ENCODE data around the gene NIPAL3. TPM values are rescaled to one million over a fixed set of nuclear protein-coding genes. Genes with fewer than 3 reads are reported as not detected.

Gene NIPAL3
- total and polyA plus RNA-seq, 2 donors (not counting 3 experiments of a cell fraction or from before 2014, with no cell fraction given), result 15.5 to 16.0 TPM

GRCh38 chr1:24486331-24487065 lies 70.9 kb downstream of the NIPAL3 start:
- no peaks in the 10 kb centered on the region for H4K20me1 ChIP-seq (replicated peaks; ENCODE audit: control insufficient read depth, extremely low read depth, insufficient read depth, low read length)
- BruUV-seq (replicated peaks), result no TSS peak

More at GRCh38 chr1:24486331-24487065, 70.9 kb downstream of the NIPAL3 start:
- H3K27ac ChIP-seq (ENCODE audit: insufficient read depth, low read depth, low read length), result no peak overlapping the region
- CTCF ChIA-PET, result interaction anchor here (1.2 kb wide), 1 partner anchor 41 kb away, joined by 3 read pairs; no protein-coding TSS in a partner anchor
- H2AFZ ChIP-seq (ENCODE audit: low read depth, low read length), result no peak overlapping the region
- dilution Hi-C loops (cut with MboI; ENCODE audit: extremely low pct_ligation_motif_present, low sequenced_read_pairs), result no loop called here
- H3K9me3 ChIP-seq (replicated peaks; ENCODE audit: control insufficient read depth, insufficient read depth, low read length), result no peaks in the 10 kb centered on the region
- TF ChIP-seq POLR2AphosphoS5 (IDR thresholded peaks at IDR 0.05; ENCODE audit: insufficient read depth, low read depth, low read length) (no peak), GATA2 (IDR thresholded peaks at IDR 0.05; ENCODE audit: insufficient read depth, insufficient read length, low read depth, low read length) (no peak), MYC (IDR thresholded peaks at IDR 0.05; ENCODE audit: low read depth, low read length) (no peak), EZH2 (IDR thresholded peaks at IDR 0.05; ENCODE audit: borderline replicate concordance, low read depth, low read length, severe bottlenecking) (no peak), POLR2A (IDR thresholded peaks at IDR 0.05; ENCODE audit: low read depth, low read length) (no peak), MAX (IDR thresholded peaks at IDR 0.05; ENCODE audit: insufficient read depth, insufficient read length) (no peak), JUN (IDR thresholded peaks at IDR 0.05; ENCODE audit: borderline replicate concordance, insufficient read depth, insufficient read length, low read depth) (no peak), FOS (IDR thresholded peaks at IDR 0.05; ENCODE audit: borderline replicate concordance, insufficient read depth, low read length) (no peak)
- TF ChIP-seq, protein P1, sequence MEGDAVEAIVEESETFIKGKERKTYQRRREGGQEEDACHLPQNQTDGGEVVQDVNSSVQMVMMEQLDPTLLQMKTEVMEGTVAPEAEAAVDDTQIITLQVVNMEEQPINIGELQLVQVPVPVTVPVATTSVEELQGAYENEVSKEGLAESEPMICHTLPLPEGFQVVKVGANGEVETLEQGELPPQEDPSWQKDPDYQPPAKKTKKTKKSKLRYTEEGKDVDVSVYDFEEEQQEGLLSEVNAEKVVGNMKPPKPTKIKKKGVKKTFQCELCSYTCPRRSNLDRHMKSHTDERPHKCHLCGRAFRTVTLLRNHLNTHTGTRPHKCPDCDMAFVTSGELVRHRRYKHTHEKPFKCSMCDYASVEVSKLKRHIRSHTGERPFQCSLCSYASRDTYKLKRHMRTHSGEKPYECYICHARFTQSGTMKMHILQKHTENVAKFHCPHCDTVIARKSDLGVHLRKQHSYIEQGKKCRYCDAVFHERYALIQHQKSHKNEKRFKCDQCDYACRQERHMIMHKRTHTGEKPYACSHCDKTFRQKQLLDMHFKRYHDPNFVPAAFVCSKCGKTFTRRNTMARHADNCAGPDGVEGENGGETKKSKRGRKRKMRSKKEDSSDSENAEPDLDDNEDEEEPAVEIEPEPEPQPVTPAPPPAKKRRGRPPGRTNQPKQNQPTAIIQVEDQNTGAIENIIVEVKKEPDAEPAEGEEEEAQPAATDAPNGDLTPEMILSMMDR (IDR thresholded peaks at IDR 0.05; ENCODE audit: extremely low read depth in 1 of 2, insufficient read depth in 1 of 2, low read depth in 1 of 2, low read length in 2 of 2), result no peak
- no peaks in the 10 kb centered on the region for H3K4me1 ChIP-seq (ENCODE audit: control insufficient read depth, extremely low read depth, insufficient read depth, low read length)
- POLR2A ChIA-PET, result no interaction called here
- no peak overlapping the region for H3K9ac ChIP-seq (replicated peaks; ENCODE audit: extremely low read depth, insufficient read depth, low read length)
- H3K9me1 ChIP-seq (replicated peaks; ENCODE audit: control insufficient read depth, extremely low read depth, insufficient read depth, low read length), result no peaks in the 10 kb centered on the region
- no peak overlapping the region for H3K4me2 ChIP-seq (ENCODE audit: insufficient read depth, low read length)
- FAIRE-seq, result no peak
- no peak for DNase-seq (ENCODE audit: low read depth, low spot score)
- intact Hi-C loops (cut with micrococcal nuclease), result no loop called here
- no peak overlapping the region for H3K4me3 ChIP-seq (replicated peaks in 1 of 3; ENCODE audit: insufficient read depth in 1 of 3, low read depth in 1 of 3, low read length in 3 of 3)
- H3K36me3 ChIP-seq (ENCODE audit: control insufficient read depth in 2 of 2, extremely low read depth in 1 of 2, insufficient read depth in 2 of 2, low read length in 2 of 2), result no peaks in the 10 kb centered on the region
- no peaks in the 10 kb centered on the region for H3K79me2 ChIP-seq (ENCODE audit: control insufficient read depth, insufficient read depth, low read length)
- no peaks in the 10 kb centered on the region for H3K27me3 ChIP-seq (ENCODE audit: control insufficient read depth in 2 of 2, insufficient read depth in 2 of 2, low read length in 2 of 2)
